ENCODE measurements around the gene HES6. TPM values are rescaled to one million over a fixed set of nuclear protein-coding genes. Genes with fewer than 3 reads are reported as not detected.

Gene HES6
- total RNA-seq, 1 donor from 2014 or later, result 7.3 TPM

- ATAC-seq (no peak), DNase-seq (no peak)
- intact Hi-C loops (cut with DNase I), result no loop called here
- H3K27ac ChIP-seq, result no peak overlapping the region
- TF ChIP-seq CTCF (IDR thresholded peaks at IDR 0.05), result no peak
- H3K27me3 ChIP-seq, result no peaks in the 10 kb centered on the region
- H3K4me3 ChIP-seq, result no peak overlapping the region
- no peaks in the 10 kb centered on the region for H3K9me3 ChIP-seq
- H3K4me1 ChIP-seq, result no peaks in the 10 kb centered on the region
- H3K36me3 ChIP-seq, result no peaks in the 10 kb centered on the region
Observed at GRCh38 chr2:238220274-238220891, 19.5 kb downstream of the HES6 start.

- Histone ChIP-seq H3K27me3 (no peaks in the 10 kb centered on the region), H3K36me3 (no peaks in the 10 kb centered on the region), H3K9me3 (no peaks in the 10 kb centered on the region), H3K4me1 (no peaks in the 10 kb centered on the region), H3K27ac (no peak overlapping the region), H3K4me3 (no peak overlapping the region)
- intact Hi-C loops (cut with DNase I), result no loop called here
- TF ChIP-seq CTCF (IDR thresholded peaks at IDR 0.05), result no peak
- DNase-seq (no peak), ATAC-seq (no peak)
Observed at GRCh38 chr2:238216651-238217184, 23.1 kb downstream of the HES6 start.

GRCh38 chr2:238207006-238207405 lies 32.8 kb downstream of the HES6 start:
- no peaks in the 10 kb centered on the region for H3K9me3 ChIP-seq
- intact Hi-C loops (cut with DNase I), result no loop called here
- ATAC-seq, result no peak
- no peaks in the 10 kb centered on the region for H3K36me3 ChIP-seq
- DNase-seq, result no peak
- no peak for TF ChIP-seq CTCF (IDR thresholded peaks at IDR 0.05)
- no peaks in the 10 kb centered on the region for H3K27me3 ChIP-seq
- H3K4me3 ChIP-seq, result no peak overlapping the region
- H3K27ac ChIP-seq, result no peak overlapping the region
- peaks cover 9% of the 10 kb centered on the region for H3K4me1 ChIP-seq

GRCh38 chr2:238203973-238204683 lies 35.7 kb downstream of the HES6 start:
- ATAC-seq, result no peak
- H3K36me3 ChIP-seq, result no peaks in the 10 kb centered on the region
- intact Hi-C loops (cut with DNase I), result no loop called here

More at GRCh38 chr2:238203973-238204683, 35.7 kb downstream of the HES6 start:
- Histone ChIP-seq H3K9me3 (no peaks in the 10 kb centered on the region), H3K4me1 (peaks cover 25% of the 10 kb centered on the region), H3K4me3 (peak overlapping the region; percentile 74), H3K27ac (peak overlapping the region; percentile 89), H3K27me3 (no peaks in the 10 kb centered on the region)
- TF ChIP-seq CTCF (IDR thresholded peaks at IDR 0.05), result no peak
- DNase-seq, result no peak

Data from upper lobe of right lung (tissue), 1 donor.